Subcutaneous adipose tissue (tissue), 4 donors: Measurements from ENCODE around the gene DCAF4L1. TPM values are rescaled to one million over a fixed set of nuclear protein-coding genes. Genes with fewer than 3 reads are reported as not detected.

Experiments used
- CTCF ChIP-seq: fragments of 450-650 bp; IDR thresholded peaks from one replicate; pipeline ENCODE4 v1.5.1; 2016; ENCODE audit warnings: low read depth, mild to moderate bottlenecking, control low read depth, antibody characterized with exemption, moderate library complexity
- total RNA-seq, 4 donors: library from RNA; depleted of rRNA; stranded (reverse); fragments of >200 nt; gene quantifications; one replicate each; pipeline ENCODE4 v1.1.0, GENCODE V29; 2016

DCAF4L1 gene
- total RNA-seq, 4 donors from 2014 or later, result 0.22 to 0.85 (median 0.62) TPM

DNA sequence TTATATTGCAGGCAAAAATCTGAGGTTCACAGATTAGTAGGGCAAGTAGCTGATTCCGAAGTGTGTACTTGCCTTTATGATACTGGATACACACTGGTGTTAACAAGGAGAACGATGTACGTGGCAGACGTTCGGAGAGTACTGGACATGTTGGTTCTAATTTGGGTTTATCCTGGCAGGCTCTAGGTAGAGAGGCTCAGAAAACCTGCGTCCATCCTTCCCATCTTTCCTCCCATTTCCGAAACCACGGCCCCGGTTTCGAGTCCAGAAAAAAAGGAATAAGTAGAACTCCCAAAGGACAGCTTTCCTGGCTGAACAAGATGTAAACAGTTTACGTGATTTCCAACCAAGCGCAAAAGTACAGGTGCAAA is 8.4 kb downstream of the DCAF4L1 start:
- no peak for TF ChIP-seq CTCF

- no peak for TF ChIP-seq CTCF
Observed at GRCh38 chr4:41990365-41991111, 9.0 kb downstream of the DCAF4L1 start, which contains the start of gene SLC30A9. TSS of gene SLC30A9 (plus strand) at chr4:41990530. CDS start at chr4:41990652, 122 bp downstream.

DNA sequence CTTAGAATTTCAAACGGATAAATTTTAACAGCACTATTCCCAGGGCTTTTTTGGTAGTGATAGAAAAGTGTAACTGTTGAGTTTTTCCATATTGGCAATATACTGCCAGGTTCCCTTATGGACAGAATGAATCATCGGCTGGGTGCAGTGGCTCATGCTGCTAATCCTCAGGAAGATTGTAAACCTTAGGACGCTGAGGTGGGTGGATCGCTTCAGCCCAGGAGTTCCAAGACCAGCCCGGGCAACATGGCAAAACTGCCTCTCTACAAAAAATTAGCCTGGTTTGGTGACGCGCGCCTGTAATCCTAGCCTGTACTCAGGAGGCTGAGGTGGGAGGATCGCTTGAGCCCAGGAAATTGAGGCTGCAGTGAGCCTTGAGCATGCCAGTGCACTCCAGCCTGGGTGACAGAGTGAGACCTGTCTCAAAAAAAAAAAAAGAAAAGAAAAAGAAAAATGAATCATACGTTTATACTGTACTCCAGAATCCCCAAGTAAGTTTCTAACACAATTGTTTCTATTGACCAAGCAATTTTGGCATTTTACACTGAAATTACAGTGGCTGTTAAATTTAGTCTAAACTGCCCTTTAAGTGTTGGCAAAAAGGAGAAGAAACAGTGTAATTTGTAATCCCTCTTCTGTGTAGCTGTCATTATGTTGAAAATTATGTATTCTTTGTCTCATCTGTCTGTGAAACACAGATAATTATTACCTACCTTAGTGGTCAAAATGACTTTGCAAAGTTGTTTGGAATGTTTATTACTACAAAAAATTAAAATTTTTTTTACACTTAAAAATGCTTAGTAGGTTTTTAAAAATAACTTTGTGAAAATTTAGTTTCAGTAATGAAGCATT is 10.6 kb downstream of the DCAF4L1 start:
- TF ChIP-seq CTCF, result no peak

DNA sequence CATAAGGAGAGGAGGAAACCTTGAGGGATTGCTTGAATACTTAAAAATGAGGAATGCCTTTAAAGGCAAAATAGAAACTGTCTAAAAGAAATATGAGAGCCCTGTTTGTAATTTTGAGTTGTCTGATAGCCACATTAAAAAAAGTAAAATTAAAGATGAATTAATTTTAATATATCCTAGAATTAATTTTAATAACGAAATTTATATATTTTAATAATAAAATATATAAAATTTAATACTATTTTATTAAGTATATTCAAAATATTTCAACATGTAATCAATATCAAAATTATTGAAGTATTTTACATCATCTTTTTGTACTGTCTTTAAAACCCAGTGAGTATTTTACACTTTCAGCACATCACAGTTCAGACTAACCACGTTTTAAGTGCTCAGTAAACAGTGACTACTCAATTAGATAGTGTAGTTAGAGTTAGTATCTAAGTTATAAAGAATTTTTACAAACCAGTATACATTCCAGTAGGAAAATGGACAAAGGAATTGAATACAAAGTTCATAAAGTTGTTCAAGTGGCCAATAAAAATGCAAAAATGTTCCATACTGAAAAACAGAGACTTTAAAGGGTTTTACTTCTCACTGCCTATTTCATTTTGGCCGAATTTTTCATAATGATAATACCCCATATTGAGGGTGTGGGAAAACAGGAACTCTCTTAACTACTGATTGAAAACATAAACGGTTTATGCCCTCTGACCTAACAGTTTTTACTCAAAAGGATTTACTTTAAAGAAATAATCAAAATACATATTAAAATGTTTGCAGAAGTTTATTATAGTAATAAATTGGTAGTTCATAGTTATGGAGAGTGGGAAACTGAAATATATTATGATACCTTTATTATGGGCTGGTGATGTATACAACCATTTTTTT is 11.7 kb downstream of the DCAF4L1 start:
- no peak for TF ChIP-seq CTCF

- no peak for TF ChIP-seq CTCF
Observed at GRCh38 chr4:41994461-41994985, 13.0 kb downstream of the DCAF4L1 start.

GRCh38 chr4:41998019-41998418 is 16.5 kb downstream of the DCAF4L1 start:
- TF ChIP-seq CTCF, result no peak
